A673 (cell line): Measurements from ENCODE around the gene SPECC1L. TPM values are rescaled to one million over a fixed set of nuclear protein-coding genes. Genes with fewer than 3 reads are reported as not detected.

Source experiments
- BruUV-seq: library from RNA; stranded (reverse); fragments of 400-500 nt; replicated peaks from 2 replicates; lab custom pipeline; 2021; lab: Mats Ljungman, UMichigan
- CTCF ChIA-PET: fragments of 300-600 bp; sonication (Branson Sonifier 250); formaldehyde crosslinking; loops from one replicate; lab custom pipeline; 2022; ENCODE audit warnings: antibody characterized with exemption; lab: Charles Lee
- POLR2A ChIA-PET: fragments of 300-600 bp; sonication (Branson Sonifier 250); formaldehyde crosslinking; loops from one replicate; lab custom pipeline; 2022; ENCODE audit warnings: antibody characterized with exemption; ENCODE audit not compliant: low non-redundant PET; lab: Charles Lee
- DNase-seq: peaks from one replicate; pipeline ENCODE4 v3.0.0-alpha.2; 2015; ENCODE audit warnings: low spot score
- H3K27ac ChIP-seq: fragments of 200-600 bp; sonication (generic); 2 replicates; pipeline ENCODE4 v1.5.1; 2016; ENCODE audit warnings: mixed run types, low read depth, mild to moderate bottlenecking, mixed read lengths, antibody characterized with exemption, low read length; ENCODE audit not compliant: poor library complexity, severe bottlenecking
- H3K27me3 ChIP-seq: fragments of 200-600 bp; sonication (generic); replicated peaks from 2 replicates; pipeline ENCODE4 v1.6.1; 2017; ENCODE audit warnings: mixed run types, low read depth, mild to moderate bottlenecking, mixed read lengths, antibody characterized with exemption, low read length; ENCODE audit not compliant: insufficient read depth, poor library complexity
- H3K36me3 ChIP-seq: fragments of 200-600 bp; sonication (generic); 2 replicates; pipeline ENCODE4 v1.6.1; 2016; ENCODE audit warnings: mixed run types, mild to moderate bottlenecking, mixed read lengths, antibody characterized with exemption, low read length; ENCODE audit not compliant: insufficient read depth, poor library complexity, severe bottlenecking
- H3K4me1 ChIP-seq: fragments of 200-600 bp; sonication (generic); 2 replicates; pipeline ENCODE4 v1.6.1; 2017; ENCODE audit warnings: mixed run types, mild to moderate bottlenecking, mixed read lengths, antibody characterized with exemption, low read length; ENCODE audit not compliant: insufficient read depth, poor library complexity, severe bottlenecking
- H3K4me3 ChIP-seq: fragments of 200-600 bp; sonication (generic); 2 replicates; pipeline ENCODE4 v1.5.1; 2016; ENCODE audit warnings: low read depth, mixed run types, mild to moderate bottlenecking, mixed read lengths, low read length; ENCODE audit not compliant: poor library complexity, severe bottlenecking
- H3K9me3 ChIP-seq: fragments of 200-600 bp; sonication (generic); 2 replicates; pipeline ENCODE4 v1.6.1; 2016; ENCODE audit warnings: mixed run types, low read depth, mild to moderate bottlenecking, mixed read lengths, antibody characterized with exemption, low read length; ENCODE audit not compliant: poor library complexity, severe bottlenecking
- CTCF ChIP-seq: fragments of 300-800, 200-600 bp; sonication (generic); conservative IDR thresholded peaks from 2 replicates; pipeline ENCODE4 v1.5.1; 2017; ENCODE audit warnings: low read depth, mild to moderate bottlenecking, antibody characterized with exemption, low read length, moderate library complexity, mixed read lengths
- EZH2 ChIP-seq: fragments of 200-600 bp; sonication (generic); IDR thresholded peaks from 2 replicates; pipeline ENCODE4 v1.6.1; 2017; ENCODE audit warnings: borderline replicate concordance, low read depth, mild to moderate bottlenecking, mixed read lengths, antibody characterized with exemption, low read length; ENCODE audit not compliant: poor library complexity, severe bottlenecking
- intact Hi-C: fragments of 100-400 bp; cut with micrococcal nuclease; formaldehyde crosslinking; loops from one replicate; pipeline ENCODE4 v1.10.0; 2022; ENCODE audit not compliant: unreplicated experiment
- total RNA-seq: library from RNA; stranded (reverse); gene quantifications from 2 replicates; pipeline ENCODE4 v1.2.3, GENCODE V29; 2021

The SPECC1L gene
- total RNA-seq, 1 experiment from 2014 or later = 56.7 TPM

GRCh38 chr22:24418786-24419474 is 148.3 kb downstream of the SPECC1L start:
- no peak for DNase-seq
- TF ChIP-seq EZH2 (no peak), CTCF (no peak)
- ChIA-PET POLR2A (no interaction called here), CTCF (no interaction called here)
- H3K36me3 ChIP-seq = peaks cover 5% of the 10 kb centered on the region
- BruUV-seq = no TSS peak
- no peaks in the 10 kb centered on the region for H3K4me1 ChIP-seq
- no peak overlapping the region for H3K4me3 ChIP-seq
- H3K27ac ChIP-seq = no peak overlapping the region
- H3K9me3 ChIP-seq = no peaks in the 10 kb centered on the region
- H3K27me3 ChIP-seq = no peaks in the 10 kb centered on the region
- intact Hi-C loops = no loop called here

- POLR2A ChIA-PET = no interaction called here
- H3K4me1 ChIP-seq = no peaks in the 10 kb centered on the region
- intact Hi-C loops = no loop called here
- no peak overlapping the region for H3K4me3 ChIP-seq
- TF ChIP-seq EZH2 (no peak), CTCF (no peak)
- CTCF ChIA-PET = no interaction called here
- no peak for DNase-seq
- H3K9me3 ChIP-seq = no peaks in the 10 kb centered on the region
- no peak overlapping the region for H3K27ac ChIP-seq
- no TSS peak for BruUV-seq
- no peaks in the 10 kb centered on the region for H3K27me3 ChIP-seq
- H3K36me3 ChIP-seq = peaks cover 5% of the 10 kb centered on the region
These were observed 148.8 kb downstream of the SPECC1L start for GRCh38 chr22:24419475-24419850.

GRCh38 chr22:24420072-24420976 is 149.7 kb downstream of the SPECC1L start:
- ChIA-PET POLR2A (no interaction called here), CTCF (no interaction called here)
- BruUV-seq = no TSS peak
- H3K4me1 ChIP-seq = no peaks in the 10 kb centered on the region
- intact Hi-C loops = no loop called here
- H3K27ac ChIP-seq = no peak overlapping the region
- H3K9me3 ChIP-seq = no peaks in the 10 kb centered on the region
- TF ChIP-seq EZH2 (no peak), CTCF (no peak)
- peaks cover 5% of the 10 kb centered on the region for H3K36me3 ChIP-seq
- no peaks in the 10 kb centered on the region for H3K27me3 ChIP-seq
- H3K4me3 ChIP-seq = no peak overlapping the region
- DNase-seq = no peak
